ENCODE results near the gene ATG9B.

ATG9B gene

DNA sequence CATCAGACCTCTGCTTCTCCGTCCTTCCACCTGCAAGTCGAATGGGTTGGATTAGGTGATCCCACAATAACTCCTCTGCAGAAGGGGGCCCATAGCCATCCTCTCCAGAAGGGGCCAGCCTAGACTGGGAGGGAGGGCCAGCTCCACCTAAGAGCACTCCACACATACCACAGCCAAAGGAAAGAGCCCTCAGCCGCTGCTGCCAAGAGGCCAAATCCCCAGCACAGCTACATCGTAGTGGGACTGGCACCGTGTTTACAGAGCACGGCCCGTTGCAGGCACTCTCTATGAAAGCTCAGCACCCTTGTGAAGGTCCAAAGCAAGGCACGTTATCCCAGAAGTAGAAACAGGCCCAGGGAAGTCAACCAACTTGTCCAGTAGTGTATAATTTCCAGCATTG, 51.6 kb downstream of the ATG9B start:
- Histone ChIP-seq H3K27me3 (ENCODE audit: insufficient read depth, poor library complexity, severe bottlenecking) (peaks cover 53% of the 10 kb centered on the region), H3K4me3 (replicated peaks; ENCODE audit: insufficient read depth, low read length) (no peak overlapping the region), H3K27ac (replicated peaks) (no peak overlapping the region)
- no peak for DNase-seq (ENCODE audit: low read depth in 1 of 2, low spot score in 1 of 2)
- TF ChIP-seq POLR2AphosphoS5 (IDR thresholded peaks at IDR 0.05; ENCODE audit: low read depth) (no peak), GABPA (IDR thresholded peaks at IDR 0.05; ENCODE audit: low read depth) (no peak), SPI1 (IDR thresholded peaks at IDR 0.05; ENCODE audit: borderline replicate concordance, low read depth) (no peak)
- TF ChIP-seq, protein P1, sequence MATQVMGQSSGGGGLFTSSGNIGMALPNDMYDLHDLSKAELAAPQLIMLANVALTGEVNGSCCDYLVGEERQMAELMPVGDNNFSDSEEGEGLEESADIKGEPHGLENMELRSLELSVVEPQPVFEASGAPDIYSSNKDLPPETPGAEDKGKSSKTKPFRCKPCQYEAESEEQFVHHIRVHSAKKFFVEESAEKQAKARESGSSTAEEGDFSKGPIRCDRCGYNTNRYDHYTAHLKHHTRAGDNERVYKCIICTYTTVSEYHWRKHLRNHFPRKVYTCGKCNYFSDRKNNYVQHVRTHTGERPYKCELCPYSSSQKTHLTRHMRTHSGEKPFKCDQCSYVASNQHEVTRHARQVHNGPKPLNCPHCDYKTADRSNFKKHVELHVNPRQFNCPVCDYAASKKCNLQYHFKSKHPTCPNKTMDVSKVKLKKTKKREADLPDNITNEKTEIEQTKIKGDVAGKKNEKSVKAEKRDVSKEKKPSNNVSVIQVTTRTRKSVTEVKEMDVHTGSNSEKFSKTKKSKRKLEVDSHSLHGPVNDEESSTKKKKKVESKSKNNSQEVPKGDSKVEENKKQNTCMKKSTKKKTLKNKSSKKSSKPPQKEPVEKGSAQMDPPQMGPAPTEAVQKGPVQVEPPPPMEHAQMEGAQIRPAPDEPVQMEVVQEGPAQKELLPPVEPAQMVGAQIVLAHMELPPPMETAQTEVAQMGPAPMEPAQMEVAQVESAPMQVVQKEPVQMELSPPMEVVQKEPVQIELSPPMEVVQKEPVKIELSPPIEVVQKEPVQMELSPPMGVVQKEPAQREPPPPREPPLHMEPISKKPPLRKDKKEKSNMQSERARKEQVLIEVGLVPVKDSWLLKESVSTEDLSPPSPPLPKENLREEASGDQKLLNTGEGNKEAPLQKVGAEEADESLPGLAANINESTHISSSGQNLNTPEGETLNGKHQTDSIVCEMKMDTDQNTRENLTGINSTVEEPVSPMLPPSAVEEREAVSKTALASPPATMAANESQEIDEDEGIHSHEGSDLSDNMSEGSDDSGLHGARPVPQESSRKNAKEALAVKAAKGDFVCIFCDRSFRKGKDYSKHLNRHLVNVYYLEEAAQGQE (IDR thresholded peaks at IDR 0.05; ENCODE audit: insufficient replicate concordance, low read depth) = no peak
- TF ChIP-seq, protein P2, sequence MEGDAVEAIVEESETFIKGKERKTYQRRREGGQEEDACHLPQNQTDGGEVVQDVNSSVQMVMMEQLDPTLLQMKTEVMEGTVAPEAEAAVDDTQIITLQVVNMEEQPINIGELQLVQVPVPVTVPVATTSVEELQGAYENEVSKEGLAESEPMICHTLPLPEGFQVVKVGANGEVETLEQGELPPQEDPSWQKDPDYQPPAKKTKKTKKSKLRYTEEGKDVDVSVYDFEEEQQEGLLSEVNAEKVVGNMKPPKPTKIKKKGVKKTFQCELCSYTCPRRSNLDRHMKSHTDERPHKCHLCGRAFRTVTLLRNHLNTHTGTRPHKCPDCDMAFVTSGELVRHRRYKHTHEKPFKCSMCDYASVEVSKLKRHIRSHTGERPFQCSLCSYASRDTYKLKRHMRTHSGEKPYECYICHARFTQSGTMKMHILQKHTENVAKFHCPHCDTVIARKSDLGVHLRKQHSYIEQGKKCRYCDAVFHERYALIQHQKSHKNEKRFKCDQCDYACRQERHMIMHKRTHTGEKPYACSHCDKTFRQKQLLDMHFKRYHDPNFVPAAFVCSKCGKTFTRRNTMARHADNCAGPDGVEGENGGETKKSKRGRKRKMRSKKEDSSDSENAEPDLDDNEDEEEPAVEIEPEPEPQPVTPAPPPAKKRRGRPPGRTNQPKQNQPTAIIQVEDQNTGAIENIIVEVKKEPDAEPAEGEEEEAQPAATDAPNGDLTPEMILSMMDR (IDR thresholded peaks at IDR 0.05; ENCODE audit: insufficient read depth, low read length) = no peak

- Histone ChIP-seq H3K27ac (replicated peaks) (no peak overlapping the region), H3K4me3 (replicated peaks; ENCODE audit: insufficient read depth, low read length) (no peak overlapping the region), H3K27me3 (ENCODE audit: insufficient read depth, poor library complexity, severe bottlenecking) (peaks cover 53% of the 10 kb centered on the region)
- no peak for DNase-seq (ENCODE audit: low read depth in 1 of 2, low spot score in 1 of 2)
- no peak for TF ChIP-seq SPI1 (IDR thresholded peaks at IDR 0.05; ENCODE audit: borderline replicate concordance, low read depth)
- TF ChIP-seq, protein P2 (IDR thresholded peaks at IDR 0.05; ENCODE audit: insufficient read depth, low read length) = no peak
- TF ChIP-seq GABPA (IDR thresholded peaks at IDR 0.05; ENCODE audit: low read depth) = no peak
- no peak for TF ChIP-seq POLR2AphosphoS5 (IDR thresholded peaks at IDR 0.05; ENCODE audit: low read depth)
- TF ChIP-seq, protein P1 (IDR thresholded peaks at IDR 0.05; ENCODE audit: insufficient replicate concordance, low read depth) = no peak
Measured at GRCh38 chr7:150972023-150972468, 52.2 kb downstream of the ATG9B start.

DNA sequence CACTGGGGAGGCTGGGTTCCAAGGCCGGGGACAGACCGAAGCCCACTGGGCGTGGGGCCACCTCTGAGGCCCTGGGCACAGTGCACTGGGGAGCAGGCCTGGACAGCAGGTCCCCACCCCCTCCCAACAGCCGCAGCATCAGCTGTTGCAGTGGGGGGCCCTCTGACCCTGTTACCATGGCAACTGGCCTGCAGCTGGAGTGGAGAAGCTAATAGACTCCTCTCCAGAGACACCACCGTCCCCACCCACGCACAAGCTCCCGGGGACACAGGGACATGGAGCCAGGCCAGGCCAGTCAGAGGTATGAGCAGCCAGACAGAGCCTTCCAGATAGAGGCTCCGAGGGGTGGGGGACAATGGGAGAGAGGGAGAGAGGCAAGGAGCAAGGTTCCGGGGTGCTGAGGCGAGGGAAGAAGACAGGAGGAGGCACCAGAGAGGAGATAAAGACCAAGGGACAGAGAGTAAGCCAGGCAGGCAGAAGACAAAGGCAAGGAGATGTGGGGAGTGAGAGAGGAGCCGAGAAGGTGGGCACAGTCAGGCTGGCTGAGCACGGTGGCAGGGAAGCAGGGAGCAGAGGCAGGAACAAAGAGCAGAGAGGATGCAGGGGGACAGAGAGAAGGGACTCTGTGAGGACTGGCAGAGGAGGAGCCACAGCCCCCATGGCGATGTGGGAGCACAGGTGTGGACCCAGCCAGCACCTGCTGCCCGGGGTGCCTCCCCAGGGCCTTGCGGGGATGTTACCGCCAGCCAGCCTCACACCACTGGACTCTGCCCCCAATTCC, 52.9 kb downstream of the ATG9B start:
- Histone ChIP-seq H3K27me3 (ENCODE audit: insufficient read depth, poor library complexity, severe bottlenecking) (peaks cover 53% of the 10 kb centered on the region), H3K4me3 (replicated peaks; ENCODE audit: insufficient read depth, low read length) (no peak overlapping the region), H3K27ac (replicated peaks) (no peak overlapping the region)
- TF ChIP-seq, protein P2 (IDR thresholded peaks at IDR 0.05; ENCODE audit: insufficient read depth, low read length) = no peak
- TF ChIP-seq, protein P1 (IDR thresholded peaks at IDR 0.05; ENCODE audit: insufficient replicate concordance, low read depth) = no peak
- TF ChIP-seq POLR2AphosphoS5 (IDR thresholded peaks at IDR 0.05; ENCODE audit: low read depth) = no peak
- no peak for TF ChIP-seq SPI1 (IDR thresholded peaks at IDR 0.05; ENCODE audit: borderline replicate concordance, low read depth)
- TF ChIP-seq GABPA (IDR thresholded peaks at IDR 0.05; ENCODE audit: low read depth) = no peak
- no peak for DNase-seq (ENCODE audit: low read depth in 1 of 2, low spot score in 1 of 2)

All from HL-60 (cell line).